Keratinocyte (primary cell): ENCODE measurements around the gene SLC25A1. TPM values are rescaled to one million over a fixed set of nuclear protein-coding genes. Genes with fewer than 3 reads are reported as not detected.

ENCODE experiments used
- DNase-seq: peaks from one replicate; pipeline ENCODE4 v3.0.0-alpha.2; 2011; ENCODE audit warnings: low read depth, missing footprints, low spot score
- FAIRE-seq: peaks from 2 replicates; lab custom pipeline; 2011; peaks lifted over from hg19 to GRCh38; lab: Jason Lieb, UNC
- H2AFZ ChIP-seq: 2 replicates; pipeline ENCODE4 v1.6.0; 2012; ENCODE audit warnings: low read length, control low read depth, inconsistent platforms; ENCODE audit not compliant: control insufficient read depth
- H3K27ac ChIP-seq: 2 replicates; pipeline ENCODE4 v1.5.1; 2011; ENCODE audit warnings: low read length; ENCODE audit not compliant: control insufficient read depth, insufficient read depth
- H3K27me3 ChIP-seq: 3 replicates; pipeline ENCODE4 v1.6.0; 2011; ENCODE audit warnings: low read length; ENCODE audit not compliant: control insufficient read depth, insufficient read depth; ENCODE audit errors: extremely low read depth
- H3K36me3 ChIP-seq, 2 experiments: 2 replicates in 1 of 2; 3 replicates in 1 of 2; pipeline ENCODE4 v1.5.1; 2011; ENCODE audit warnings: low read length in 2 of 2, mild to moderate bottlenecking in 1 of 2; ENCODE audit not compliant: control insufficient read depth in 2 of 2, insufficient read depth in 2 of 2; ENCODE audit errors: extremely low read depth in 1 of 2
- H3K4me1 ChIP-seq: 3 replicates; pipeline ENCODE4 v1.5.1; 2011; ENCODE audit warnings: low read length; ENCODE audit not compliant: control insufficient read depth, insufficient read depth; ENCODE audit errors: extremely low read depth
- H3K4me2 ChIP-seq: 3 replicates; pipeline ENCODE4 v1.6.0; 2011; ENCODE audit warnings: low read depth, low read length; ENCODE audit not compliant: control insufficient read depth, insufficient read depth; ENCODE audit errors: extremely low read depth
- H3K4me3 ChIP-seq, 3 experiments: fragments of 200-600 bp in 1 of 3; sonication (generic) in 1 of 3; 2 replicates in 2 of 3; 3 replicates in 1 of 3; pipeline ENCODE4 v1.5.1; 2011 to 2016; ENCODE audit warnings: low read length in 3 of 3, mild to moderate bottlenecking in 3 of 3, control low read depth in 2 of 3, inconsistent platforms in 1 of 3, low read depth in 1 of 3, mixed read lengths in 1 of 3, mixed run types in 1 of 3, moderate library complexity in 1 of 3; ENCODE audit not compliant: control insufficient read depth in 2 of 3, insufficient read depth in 2 of 3; ENCODE audit errors: extremely low read depth in 1 of 3
- H3K79me2 ChIP-seq: 2 replicates; pipeline ENCODE4 v1.6.0; 2012; ENCODE audit warnings: low read length; ENCODE audit not compliant: control insufficient read depth, insufficient read depth
- H3K9ac ChIP-seq: 3 replicates; pipeline ENCODE4 v1.6.0; 2011; ENCODE audit warnings: low read length; ENCODE audit not compliant: control insufficient read depth, insufficient read depth; ENCODE audit errors: extremely low read depth
- H3K9me1 ChIP-seq: 3 replicates; pipeline ENCODE4 v1.6.0; 2011; ENCODE audit warnings: low read length; ENCODE audit not compliant: control insufficient read depth, insufficient read depth; ENCODE audit errors: extremely low read depth
- H3K9me3 ChIP-seq: 2 replicates; pipeline ENCODE4 v1.5.1; 2012; ENCODE audit warnings: low read depth, low read length; ENCODE audit not compliant: control insufficient read depth
- H4K20me1 ChIP-seq: 3 replicates; pipeline ENCODE4 v1.6.0; 2011; ENCODE audit warnings: low read length; ENCODE audit not compliant: control insufficient read depth, insufficient read depth; ENCODE audit errors: extremely low read depth
- CTCF ChIP-seq, 3 experiments: IDR thresholded peaks in 1 of 3; conservative IDR thresholded peaks in 1 of 3; optimal IDR thresholded peaks in 1 of 3; 2 replicates in 2 of 3; 3 replicates in 1 of 3; pipeline versions ENCODE3 to v1.5.1; 2011; ENCODE audit warnings: low read length in 3 of 3, mild to moderate bottlenecking in 3 of 3, moderate library complexity in 2 of 3, control low read depth in 1 of 3, inconsistent platforms in 1 of 3; ENCODE audit not compliant: insufficient read depth in 2 of 3; ENCODE audit errors: extremely low read depth in 1 of 3
- EZH2 ChIP-seq: IDR thresholded peaks from one replicate; pipeline ENCODE4 v1.6.1; 2012; ENCODE audit warnings: inconsistent platforms, mild to moderate bottlenecking, low read length, moderate library complexity
- dilution Hi-C: fragments of 300-500 bp; cut with MboI; formaldehyde crosslinking; loops from one replicate; pipeline ENCODE4 v1.7.0; 2020; ENCODE audit warnings: low sequenced_read_pairs; ENCODE audit not compliant: extremely low pct_ligation_motif_present
- polyA plus RNA-seq, 5 experiments: library from polyadenylated mRNA; depleted of rRNA in 3 of 5; stranded (reverse) in 3 of 5; stranded (forward) in 1 of 5; unstranded in 1 of 5; fragments of >200 nt; gene quantifications; 1 replicate in 1 of 5; 2 replicates in 3 of 5; 3 replicates in 1 of 5; pipeline versions ENCODE4 v1.2.1 to v1.2.3, GENCODE V29; 2011 to 2012; ENCODE audit warnings: missing spikeins in 2 of 5, low read depth in 1 of 5, low replicate concordance in 1 of 5

Gene SLC25A1
- polyA plus RNA-seq, 1 donor (not counting 4 experiments of a cell fraction or from before 2014, with no cell fraction given): 27.7 TPM

- TF ChIP-seq EZH2 (no peak), CTCF (optimal IDR thresholded peaks at IDR 0.05 in 1 of 3, IDR thresholded peaks at IDR 0.05 in 1 of 3, conservative IDR thresholded peaks at IDR 0.05 in 1 of 3; ENCODE audit: extremely low read depth in 1 of 3, insufficient read depth in 2 of 3, low read length in 3 of 3) (no peak)
- no peaks in the 10 kb centered on the region for H4K20me1 ChIP-seq
- H3K4me3 ChIP-seq: no peak overlapping the region
- peaks cover 7% of the 10 kb centered on the region for H3K4me1 ChIP-seq
- DNase-seq: no peak
- H3K36me3 ChIP-seq: peaks cover 25 to 39% of the 10 kb centered on the region in 2 experiments
- H2AFZ ChIP-seq: no peak overlapping the region
- H3K9ac ChIP-seq: no peak overlapping the region
- no peak for FAIRE-seq
- no peak overlapping the region for H3K4me2 ChIP-seq
- dilution Hi-C loops: no loop called here
- no peaks in the 10 kb centered on the region for H3K9me1 ChIP-seq
- H3K27ac ChIP-seq: no peak overlapping the region
- H3K79me2 ChIP-seq: no peaks in the 10 kb centered on the region
- no peaks in the 10 kb centered on the region for H3K27me3 ChIP-seq
- no peaks in the 10 kb centered on the region for H3K9me3 ChIP-seq
Measured at GRCh38 chr22:19134874-19135273, 43.7 kb downstream of the SLC25A1 start.

- Histone ChIP-seq H3K4me2 (no peak overlapping the region), H4K20me1 (no peaks in the 10 kb centered on the region), H3K4me3 (no peak overlapping the region), H3K27ac (no peak overlapping the region), H3K9me3 (no peaks in the 10 kb centered on the region), H3K4me1 (peaks cover 12% of the 10 kb centered on the region), H2AFZ (no peak overlapping the region), H3K9ac (no peak overlapping the region), H3K79me2 (no peaks in the 10 kb centered on the region), H3K27me3 (no peaks in the 10 kb centered on the region), H3K9me1 (peaks cover under 1% of the 10 kb centered on the region), H3K36me3 (peaks cover 20 to 38% of the 10 kb centered on the region in 2 experiments)
- FAIRE-seq: no peak
- no peak for TF ChIP-seq CTCF (optimal IDR thresholded peaks at IDR 0.05 in 1 of 3, IDR thresholded peaks at IDR 0.05 in 1 of 3, conservative IDR thresholded peaks at IDR 0.05 in 1 of 3; ENCODE audit: extremely low read depth in 1 of 3, insufficient read depth in 2 of 3, low read length in 3 of 3)
- TF ChIP-seq EZH2: no peak
- dilution Hi-C loops: no loop called here
- DNase-seq: no peak
Measured at GRCh38 chr22:19134176-19134831, 44.2 kb downstream of the SLC25A1 start.
